Osteoblast (primary cell): ENCODE data around the gene PPP2R3B. TPM values are rescaled to one million over a fixed set of nuclear protein-coding genes. Genes with fewer than 3 reads are reported as not detected.

Source experiments
- DNase-seq: peaks from one replicate; pipeline ENCODE4 v3.0.0; 2011; ENCODE audit warnings: low spot score, mixed read lengths; ENCODE audit not compliant: insufficient read length; ENCODE audit errors: missing footprints
- H2AFZ ChIP-seq: 2 replicates; pipeline ENCODE4 v1.6.0; 2011; ENCODE audit warnings: mild to moderate bottlenecking, low read length
- H3K27ac ChIP-seq: 2 replicates; pipeline ENCODE4 v1.5.1; 2011; ENCODE audit warnings: mild to moderate bottlenecking, low read depth, low read length, moderate library complexity
- H3K27me3 ChIP-seq: 2 replicates; pipeline ENCODE4 v1.6.0; 2012; ENCODE audit warnings: mild to moderate bottlenecking, control low read depth, inconsistent platforms, low read length, moderate library complexity; ENCODE audit not compliant: insufficient read depth
- H3K36me3 ChIP-seq: 2 replicates; pipeline ENCODE4 v1.5.1; 2011; ENCODE audit warnings: mild to moderate bottlenecking, low read length, control low read depth, moderate library complexity; ENCODE audit not compliant: insufficient read depth
- H3K4me1 ChIP-seq: 2 replicates; pipeline ENCODE4 v1.5.1; 2011; ENCODE audit warnings: mild to moderate bottlenecking, low read length, control low read depth, moderate library complexity; ENCODE audit not compliant: insufficient read depth
- H3K4me2 ChIP-seq: 2 replicates; pipeline ENCODE4 v1.6.0; 2011; ENCODE audit warnings: mild to moderate bottlenecking, low read length; ENCODE audit not compliant: insufficient read depth
- H3K4me3 ChIP-seq: fragments of 200-600 bp; sonication (generic); 3 replicates; pipeline ENCODE4 v1.5.1; 2012; ENCODE audit warnings: mild to moderate bottlenecking, low read length, inconsistent platforms; ENCODE audit not compliant: insufficient read depth
- H3K79me2 ChIP-seq: 2 replicates; pipeline ENCODE4 v1.6.0; 2012; ENCODE audit warnings: mild to moderate bottlenecking, low read length, control low read depth, inconsistent platforms; ENCODE audit not compliant: insufficient read depth
- H3K9me3 ChIP-seq: 2 replicates; pipeline ENCODE4 v1.5.1; 2011; ENCODE audit warnings: low read depth, low read length, control low read depth
- H4K20me1 ChIP-seq: 2 replicates; pipeline ENCODE4 v1.6.0; 2012; ENCODE audit warnings: mild to moderate bottlenecking, low read length, control low read depth; ENCODE audit not compliant: insufficient read depth
- CTCF ChIP-seq: IDR thresholded peaks from 2 replicates; pipeline ENCODE4 v1.5.1; 2011; ENCODE audit warnings: mild to moderate bottlenecking, low read depth, low read length, moderate library complexity; ENCODE audit errors: extremely low read depth
- small RNA-seq: library from RNA; depleted of rRNA; stranded (forward); fragments of <200 nt; gene quantifications from one replicate; pipeline ENCODE3, GENCODE V24; 2012
- total RNA-seq: library from RNA; depleted of rRNA; stranded (reverse); fragments of >200 nt; gene quantifications from 2 replicates; pipeline ENCODE4 v1.2.3, GENCODE V29; 2012

The PPP2R3B gene
- total RNA-seq, 1 donor: 13.4 TPM

DNA sequence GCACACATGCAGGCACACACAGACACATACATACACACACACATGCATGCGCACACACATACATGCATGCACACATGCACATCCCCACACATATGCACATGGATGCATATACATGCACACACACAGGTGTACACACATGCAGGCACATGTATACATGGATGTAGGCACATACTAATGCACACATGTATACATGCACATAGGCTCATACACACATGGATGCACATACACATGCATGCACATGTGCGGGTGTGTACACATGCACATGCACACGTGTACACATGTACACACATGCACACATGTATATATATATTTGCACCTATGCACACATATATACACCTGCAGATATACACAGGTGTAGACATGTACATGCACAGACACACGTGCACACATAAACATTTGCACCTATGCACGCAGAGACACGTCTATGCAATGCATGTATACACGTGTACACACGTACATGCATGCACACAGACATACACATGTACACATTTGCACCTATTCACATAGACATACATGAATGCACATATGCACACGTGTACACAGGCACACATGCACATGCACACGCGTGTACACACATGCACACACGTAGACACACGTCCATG lies 101.5 kb downstream of the PPP2R3B start:
- H4K20me1 ChIP-seq: peaks cover 7% of the 10 kb centered on the region
- no peak overlapping the region for H2AFZ ChIP-seq
- no peaks in the 10 kb centered on the region for H3K9me3 ChIP-seq
- H3K27ac ChIP-seq: no peak overlapping the region
- H3K36me3 ChIP-seq: peaks cover 30% of the 10 kb centered on the region
- H3K79me2 ChIP-seq: peaks cover 5% of the 10 kb centered on the region
- H3K4me1 ChIP-seq: peaks cover 3% of the 10 kb centered on the region
- H3K27me3 ChIP-seq: no peaks in the 10 kb centered on the region
- no peak overlapping the region for H3K4me3 ChIP-seq
- no peak for TF ChIP-seq CTCF
- no peak for DNase-seq
- H3K4me2 ChIP-seq: no peak overlapping the region

Small RNA genes lying within 50 kb of the gene (small RNA-seq; reads per million reads assigned to genes)
- not detected for gene RF00017

Other genes starting within 250 kb of the PPP2R3B start
- gene PLCXD1, start 105.5 kb downstream of the PPP2R3B start, total RNA-seq: 3.3 and 4.1 TPM in 2 replicates
- gene GTPBP6, start 68.1 kb downstream of the PPP2R3B start, total RNA-seq: 34.2 and 34.4 TPM in 2 replicates
- gene SHOX, start 243.9 kb upstream of the PPP2R3B start, total RNA-seq: 11.8 and 13.4 TPM in 2 replicates